Adrenal gland (tissue), 12 donors: ENCODE data around the gene NLGN4X. TPM values are rescaled to one million over a fixed set of nuclear protein-coding genes. Genes with fewer than 3 reads are reported as not detected.

Experiments used
- DNase-seq, 7 donors: peaks; one replicate each; pipeline ENCODE4 v3.0.0-alpha.2; 2019 to 2020
- H3K27ac ChIP-seq, 5 donors: fragments of 200-600 bp; sonication (generic) in 4 of 5; 1 replicate in 3 of 5; 2 replicates in 2 of 5; pipeline versions ENCODE4 v1.5.1 to v1.8.0; 2016 to 2020; ENCODE audit warnings: mild to moderate bottlenecking in 1 of 5
- H3K27me3 ChIP-seq: fragments of 200-600 bp; 2 replicates; pipeline ENCODE4 v1.8.0; 2021
- H3K36me3 ChIP-seq, 2 donors: fragments of 200-600 bp; replicated peaks in 1 of 2; 1 replicate in 1 of 2; 2 replicates in 1 of 2; pipeline versions ENCODE4 v1.5.1 to v1.8.0; 2018 to 2022
- H3K4me1 ChIP-seq, 2 donors: fragments of 200-600 bp; replicated peaks in 1 of 2; 1 replicate in 1 of 2; 2 replicates in 1 of 2; pipeline versions ENCODE4 v1.5.1 to v1.8.0; 2018 to 2021
- H3K4me3 ChIP-seq, 4 donors: fragments of 200-600 bp; sonication (generic) in 3 of 4; one replicate each; pipeline ENCODE4 v1.5.1; 2016 to 2018
- H3K9me3 ChIP-seq, 3 donors: fragments of 200-600 bp; sonication (generic) in 1 of 3; replicated peaks in 1 of 3; 1 replicate in 2 of 3; 2 replicates in 1 of 3; pipeline versions ENCODE4 v1.5.1 to v1.8.0; 2016 to 2021
- POLR2A ChIP-seq, 2 donors: fragments of 450-650 bp; IDR thresholded peaks; one replicate each; pipeline ENCODE4 v1.6.1; 2017; ENCODE audit warnings: antibody characterized with exemption in 2 of 2, mild to moderate bottlenecking in 2 of 2, moderate library complexity in 1 of 2
- WGBS, 4 donors: extraction: QIAGEN DNeasy Blood & Tissue Kit in 2 of 4; methylation state at CpG; one replicate each; pipeline versions ENCODE4 v1.1.5 to v1.1.7; 2013 to 2017; 5-methylcytosine and 5-hydroxymethylcytosine counted together
- intact Hi-C, 2 donors: fragments of 100-400 bp; cut with DNase I; formaldehyde crosslinking; loops; one replicate each; pipeline versions ENCODE4 v1.14.1 to v1.15.0; 2022 to 2023
- polyA plus RNA-seq, 3 donors: library from polyadenylated mRNA; stranded (reverse); fragments of 200-250 nt in 2 of 3; fragments of 350-450 nt in 1 of 3; fragmentation: Illumina TruSeq in 1 of 3; extraction: RNeasy Lipid Tissue Mini Kit (QIAGEN cat#74804) in 1 of 3; gene quantifications; one replicate each; pipeline ENCODE4 v1.2.3, GENCODE V29; 2013 to 2014
- total RNA-seq, 9 donors: library from RNA; depleted of rRNA in 4 of 9; stranded (reverse); fragments of >200 nt in 4 of 9; fragments of 120-200 nt in 1 of 9; fragmentation: NEBNext Ultra II Directional in 1 of 9; extraction: Animal tissue kit (Norgen Biotek cat#: 25700) in 1 of 9; gene quantifications; one replicate each; pipeline versions ENCODE4 v1.1.0 to v1.2.4, GENCODE V29; 2013 to 2023
- TF ChIP-seq, protein P1 (sequence below), 6 experiments: fragments of 450-650 bp in 4 of 6; fragments of 200-600 bp in 2 of 6; sonication (generic) in 1 of 6; IDR thresholded peaks; 1 replicate in 5 of 6; 2 replicates in 1 of 6; pipeline versions ENCODE4 v1.5.1 to v1.8.0; 2016 to 2021; ENCODE audit warnings: antibody characterized with exemption in 6 of 6, mild to moderate bottlenecking in 2 of 6, moderate library complexity in 1 of 6
- donor health status: healthy with polysubstance abuse.
- donor health status: Bipolar disorder and iron deficiency.
- donor health status: DM: yes; HTN: yes; CAD: no.
- donor health status: DM: no; HTN: no; CAD: no.
- donor health status: DM: no; HTN: no; CAD: no.
- donor health status: DM: yes; HTN: yes; CAD: no.

The NLGN4X gene
- total and polyA plus RNA-seq, 12 donors = 0.16 to 3.4 (median 1.3) TPM

DNA sequence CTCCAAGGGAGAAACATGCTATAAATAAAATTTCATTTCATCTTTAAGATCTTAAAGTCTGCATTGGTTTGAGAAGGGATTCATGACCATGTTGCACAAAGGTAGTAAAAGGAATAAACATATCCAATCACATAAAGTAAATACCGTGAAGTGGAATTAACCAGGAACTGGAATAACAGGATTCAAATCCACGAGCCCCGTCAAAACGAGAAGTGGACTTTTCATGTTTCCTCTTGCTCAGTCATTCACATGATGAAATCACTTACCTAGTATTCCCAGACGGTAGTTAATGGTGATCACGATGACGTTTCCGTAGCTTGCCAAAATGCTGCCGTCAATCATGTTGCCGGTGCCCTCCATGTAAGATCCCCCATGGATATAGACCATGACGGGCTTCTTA, 199.7 kb downstream of the NLGN4X start:
- H3K4me1 ChIP-seq = no peaks in the 10 kb centered on the region
- no peaks in the 10 kb centered on the region for H3K9me3 ChIP-seq
- intact Hi-C loops = no loop called here
- no peak overlapping the region for H3K4me3 ChIP-seq
- no peaks in the 10 kb centered on the region for H3K27me3 ChIP-seq
- no peak for DNase-seq
- TF ChIP-seq POLR2A (IDR thresholded peaks at IDR 0.05) = no peak
- TF ChIP-seq, protein P1, sequence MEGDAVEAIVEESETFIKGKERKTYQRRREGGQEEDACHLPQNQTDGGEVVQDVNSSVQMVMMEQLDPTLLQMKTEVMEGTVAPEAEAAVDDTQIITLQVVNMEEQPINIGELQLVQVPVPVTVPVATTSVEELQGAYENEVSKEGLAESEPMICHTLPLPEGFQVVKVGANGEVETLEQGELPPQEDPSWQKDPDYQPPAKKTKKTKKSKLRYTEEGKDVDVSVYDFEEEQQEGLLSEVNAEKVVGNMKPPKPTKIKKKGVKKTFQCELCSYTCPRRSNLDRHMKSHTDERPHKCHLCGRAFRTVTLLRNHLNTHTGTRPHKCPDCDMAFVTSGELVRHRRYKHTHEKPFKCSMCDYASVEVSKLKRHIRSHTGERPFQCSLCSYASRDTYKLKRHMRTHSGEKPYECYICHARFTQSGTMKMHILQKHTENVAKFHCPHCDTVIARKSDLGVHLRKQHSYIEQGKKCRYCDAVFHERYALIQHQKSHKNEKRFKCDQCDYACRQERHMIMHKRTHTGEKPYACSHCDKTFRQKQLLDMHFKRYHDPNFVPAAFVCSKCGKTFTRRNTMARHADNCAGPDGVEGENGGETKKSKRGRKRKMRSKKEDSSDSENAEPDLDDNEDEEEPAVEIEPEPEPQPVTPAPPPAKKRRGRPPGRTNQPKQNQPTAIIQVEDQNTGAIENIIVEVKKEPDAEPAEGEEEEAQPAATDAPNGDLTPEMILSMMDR (IDR thresholded peaks at IDR 0.05) = no peak
- 81 to 89% (median 85%) methylated on average over 11 of the region's 11 CpGs for WGBS, 4 donors
- H3K27ac ChIP-seq = no peak overlapping the region
- no peaks in the 10 kb centered on the region for H3K36me3 ChIP-seq

DNA sequence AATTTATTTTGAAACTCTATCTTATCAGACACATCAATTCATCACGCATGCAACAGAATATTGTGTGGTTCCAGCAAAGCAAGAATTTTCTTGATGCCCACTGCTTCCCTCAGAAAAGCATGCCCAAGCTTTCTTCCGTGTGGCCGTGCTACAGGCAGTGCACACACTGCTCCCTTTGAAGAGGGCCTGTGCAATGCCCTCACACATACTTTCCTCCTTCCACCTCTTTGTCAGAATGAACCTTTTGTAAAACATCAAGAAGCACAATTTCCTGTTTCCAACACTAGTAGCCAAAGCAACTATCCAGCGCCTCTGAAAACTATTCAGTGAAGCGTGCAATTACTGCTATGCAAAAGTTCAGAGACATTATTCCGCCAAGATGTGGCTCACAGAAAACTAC, 201.7 kb downstream of the NLGN4X start:
- no peaks in the 10 kb centered on the region for H3K27me3 ChIP-seq
- intact Hi-C loops = no loop called here
- no peak overlapping the region for H3K4me3 ChIP-seq
- no peaks in the 10 kb centered on the region for H3K9me3 ChIP-seq
- H3K27ac ChIP-seq = no peak overlapping the region
- H3K4me1 ChIP-seq = no peaks in the 10 kb centered on the region
- WGBS, 4 donors = 46 to 59% (median 53%) methylated on average over 5 to 6 of the region's 6 CpGs
- TF ChIP-seq, protein P1 (IDR thresholded peaks at IDR 0.05) = no peak
- TF ChIP-seq POLR2A (IDR thresholded peaks at IDR 0.05) = no peak
- H3K36me3 ChIP-seq = no peaks in the 10 kb centered on the region
- no peak for DNase-seq

DNA sequence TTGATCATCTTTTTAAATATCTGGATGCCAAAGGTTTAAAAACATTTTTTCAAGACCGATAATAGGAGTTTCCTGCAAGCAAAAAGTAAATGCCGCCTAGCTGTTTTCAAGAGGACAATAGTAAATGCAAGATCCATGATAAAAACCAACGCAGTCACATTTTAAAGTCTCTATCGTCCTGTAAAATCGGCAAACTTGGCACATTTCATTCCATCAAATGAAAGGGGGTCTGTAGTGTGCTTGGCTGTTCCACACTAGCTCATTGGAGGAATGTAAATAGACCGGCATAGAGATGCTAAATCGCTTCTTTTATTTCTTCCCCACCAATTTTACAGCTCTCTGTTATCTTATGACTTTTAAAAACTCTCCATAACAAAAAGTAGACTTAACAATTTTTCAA, 202.2 kb downstream of the NLGN4X start:
- intact Hi-C loops = no loop called here
- H3K27me3 ChIP-seq = no peaks in the 10 kb centered on the region
- 27 to 36% (median 33%) methylated on average over 7 of the region's 7 CpGs for WGBS, 4 donors

DNA sequence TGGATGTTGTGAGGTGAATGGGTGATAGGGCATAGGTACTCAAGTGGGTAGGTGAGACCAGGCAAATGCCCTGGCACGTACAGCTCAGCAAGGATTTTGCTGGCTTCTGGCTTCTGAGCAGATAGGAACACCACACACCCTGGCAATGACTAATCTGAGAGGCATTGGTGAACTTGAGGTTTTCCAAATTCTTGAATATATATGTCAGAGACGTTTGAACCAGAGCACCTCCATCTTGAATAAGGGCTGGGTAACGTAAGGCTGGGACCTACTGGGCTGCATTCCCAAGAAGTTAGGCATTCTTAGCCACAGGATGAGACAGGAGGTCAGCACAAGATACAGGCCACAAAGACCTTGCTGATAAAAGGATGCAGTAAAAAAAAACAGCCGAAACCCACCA, 204.5 kb downstream of the NLGN4X start:
- Histone ChIP-seq H3K4me1 (no peaks in the 10 kb centered on the region), H3K27me3 (no peaks in the 10 kb centered on the region), H3K9me3 (no peaks in the 10 kb centered on the region), H3K36me3 (no peaks in the 10 kb centered on the region), H3K27ac (no peak overlapping the region), H3K4me3 (no peak overlapping the region)
- TF ChIP-seq, protein P1 (IDR thresholded peaks at IDR 0.05) = no peak
- no peak for TF ChIP-seq POLR2A (IDR thresholded peaks at IDR 0.05)
- intact Hi-C loops = no loop called here
- 58 to 77% (median 72%) methylated on average over 4 of the region's 4 CpGs for WGBS, 4 donors
- no peak for DNase-seq

More for the DNA sequence above, 202.2 kb downstream of the NLGN4X start:
- H3K4me3 ChIP-seq = no peak overlapping the region
- no peak overlapping the region for H3K27ac ChIP-seq
- no peak for TF ChIP-seq POLR2A (IDR thresholded peaks at IDR 0.05)
- TF ChIP-seq, protein P1 (IDR thresholded peaks at IDR 0.05) = no peak
- no peaks in the 10 kb centered on the region for H3K4me1 ChIP-seq
- no peaks in the 10 kb centered on the region for H3K9me3 ChIP-seq
- no peaks in the 10 kb centered on the region for H3K36me3 ChIP-seq
- DNase-seq = no peak
